KMS-11 (cell line): Measurements from ENCODE around the gene PLEKHM3.

Experiments used
- H2AFZ ChIP-seq: fragments of 200-600 bp; sonication (generic); 2 replicates; pipeline ENCODE4 v1.6.1; 2016; ENCODE audit warnings: antibody characterized with exemption, mixed run types, low read depth
- H3K27ac ChIP-seq: fragments of 200-600 bp; sonication (generic); 2 replicates; pipeline ENCODE4 v1.6.1; 2016; ENCODE audit warnings: mild to moderate bottlenecking, mixed run types
- H3K27me3 ChIP-seq: fragments of 200-600 bp; sonication (generic); 2 replicates; pipeline ENCODE4 v1.6.1; 2017; ENCODE audit warnings: mild to moderate bottlenecking, low read depth, mixed run types, moderate library complexity; ENCODE audit not compliant: insufficient read depth
- H3K36me3 ChIP-seq: fragments of 200-600 bp; sonication (generic); 2 replicates; pipeline ENCODE4 v1.6.1; 2017; ENCODE audit warnings: mild to moderate bottlenecking, mixed run types; ENCODE audit not compliant: insufficient read depth
- H3K4me1 ChIP-seq: fragments of 200-600 bp; sonication (generic); 2 replicates; pipeline ENCODE4 v1.6.1; 2016; ENCODE audit warnings: mild to moderate bottlenecking, low read depth, mixed run types; ENCODE audit not compliant: poor library complexity, severe bottlenecking
- H3K4me2 ChIP-seq: fragments of 200-600 bp; sonication (generic); 2 replicates; pipeline ENCODE4 v1.7.0; 2016; ENCODE audit warnings: mild to moderate bottlenecking, mixed run types
- H3K4me3 ChIP-seq: fragments of 200-600 bp; sonication (generic); IDR thresholded peaks from 2 replicates; pipeline ENCODE4 v1.6.1; 2017; ENCODE audit warnings: low read depth, low read length, mixed read lengths; ENCODE audit not compliant: insufficient read depth
- H3K79me2 ChIP-seq: fragments of 200-600 bp; sonication (generic); 2 replicates; pipeline ENCODE4 v1.6.1; 2016; ENCODE audit warnings: low read depth, mixed run types; ENCODE audit not compliant: insufficient read depth
- H3K9ac ChIP-seq: fragments of 200-600 bp; sonication (generic); 2 replicates; pipeline ENCODE4 v1.6.1; 2016; ENCODE audit warnings: mild to moderate bottlenecking, mixed run types
- H4K20me1 ChIP-seq: fragments of 200-600 bp; sonication (generic); 2 replicates; pipeline ENCODE4 v1.6.1; 2016; ENCODE audit warnings: mild to moderate bottlenecking, mixed run types; ENCODE audit not compliant: insufficient read depth
- CTCF ChIP-seq: fragments of 200-600 bp; sonication (generic); conservative IDR thresholded peaks from 2 replicates; pipeline ENCODE4 v1.6.1; 2017; ENCODE audit warnings: low read depth, mild to moderate bottlenecking, antibody characterized with exemption, low read length, moderate library complexity, mixed read lengths

Gene PLEKHM3

DNA sequence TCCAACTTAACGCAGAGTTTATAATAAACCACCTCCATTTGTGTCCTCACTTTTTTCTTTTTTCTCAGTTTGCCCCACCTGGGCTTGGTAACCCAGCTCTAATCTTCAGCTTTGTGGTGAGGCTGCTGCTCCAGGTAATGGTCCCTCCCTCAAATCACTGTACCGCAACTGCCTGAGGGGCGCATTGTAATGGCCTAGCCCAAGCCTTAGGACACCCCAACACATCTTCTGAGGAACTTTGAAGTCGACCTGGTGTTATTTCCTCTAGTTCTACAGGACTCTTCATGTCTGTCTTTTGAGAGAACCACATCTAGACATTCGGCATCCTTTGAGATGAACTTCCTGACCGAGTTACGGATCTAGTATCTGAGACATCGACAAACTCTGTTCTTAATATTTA is 99.7 kb downstream of the PLEKHM3 start:
- no peaks in the 10 kb centered on the region for H4K20me1 ChIP-seq
- H3K4me1 ChIP-seq = no peaks in the 10 kb centered on the region
- H3K79me2 ChIP-seq = no peaks in the 10 kb centered on the region
- no peak overlapping the region for H3K9ac ChIP-seq
- H2AFZ ChIP-seq = no peak overlapping the region
- no peak overlapping the region for H3K4me3 ChIP-seq
- no peaks in the 10 kb centered on the region for H3K27me3 ChIP-seq
- H3K36me3 ChIP-seq = no peaks in the 10 kb centered on the region
- TF ChIP-seq CTCF = no peak
- no peak overlapping the region for H3K4me2 ChIP-seq
- H3K27ac ChIP-seq = no peak overlapping the region

- H3K4me2 ChIP-seq = no peak overlapping the region
- H3K36me3 ChIP-seq = no peaks in the 10 kb centered on the region
- no peak overlapping the region for H3K9ac ChIP-seq
- no peaks in the 10 kb centered on the region for H3K79me2 ChIP-seq
- no peaks in the 10 kb centered on the region for H3K4me1 ChIP-seq
- no peaks in the 10 kb centered on the region for H3K27me3 ChIP-seq
- H3K4me3 ChIP-seq = no peak overlapping the region
- H3K27ac ChIP-seq = no peak overlapping the region
- no peak overlapping the region for H2AFZ ChIP-seq
- no peak for TF ChIP-seq CTCF
- no peaks in the 10 kb centered on the region for H4K20me1 ChIP-seq
These were observed 103.7 kb downstream of the PLEKHM3 start for GRCh38 chr2:207921606-207922005.

- Histone ChIP-seq H3K27me3 (no peaks in the 10 kb centered on the region), H3K27ac (no peak overlapping the region), H4K20me1 (no peaks in the 10 kb centered on the region), H3K4me2 (no peak overlapping the region), H3K9ac (no peak overlapping the region), H3K4me3 (no peak overlapping the region), H2AFZ (no peak overlapping the region), H3K4me1 (no peaks in the 10 kb centered on the region), H3K79me2 (no peaks in the 10 kb centered on the region), H3K36me3 (no peaks in the 10 kb centered on the region)
- TF ChIP-seq CTCF = no peak
These were observed 104.6 kb downstream of the PLEKHM3 start for GRCh38 chr2:207920721-207921120.

DNA sequence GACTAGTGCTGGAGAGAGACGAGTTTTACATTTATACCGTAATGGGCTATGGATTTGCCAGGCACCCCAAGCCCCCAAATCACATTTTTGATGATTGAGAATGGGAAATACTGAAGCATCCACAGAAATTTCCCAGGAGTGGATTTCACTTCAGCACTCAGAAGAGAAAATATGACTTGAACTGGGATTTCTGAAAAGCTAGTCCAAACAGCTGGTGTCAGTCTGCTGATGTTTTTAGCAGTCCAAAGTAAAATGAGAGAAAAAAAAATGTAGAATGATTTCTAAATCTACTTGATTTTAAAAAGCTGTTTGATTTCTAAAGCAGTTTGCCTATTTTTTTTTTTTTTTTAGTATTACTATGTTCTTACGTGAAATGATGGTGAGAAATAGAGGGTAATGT is 105.0 kb downstream of the PLEKHM3 start:
- Histone ChIP-seq H2AFZ (no peak overlapping the region), H3K27me3 (no peaks in the 10 kb centered on the region), H3K36me3 (no peaks in the 10 kb centered on the region), H3K4me2 (no peak overlapping the region), H4K20me1 (no peaks in the 10 kb centered on the region), H3K4me1 (no peaks in the 10 kb centered on the region), H3K27ac (no peak overlapping the region), H3K4me3 (no peak overlapping the region), H3K9ac (no peak overlapping the region), H3K79me2 (no peaks in the 10 kb centered on the region)
- TF ChIP-seq CTCF = no peak
